ENCODE measurements around the gene RFX8.
"Not testable (repeated sequence)": the region's sequence is repeated elsewhere in the genome, so short reads cannot be mapped to it uniquely, and the experiment has no call there.

Gene RFX8

GRCh38 chr2:101485856-101486255 is 10.9 kb upstream of the RFX8 start:
- no peak for DNase-seq

- no peak for DNase-seq
Observed at GRCh38 chr2:101480764-101481163, 5.9 kb upstream of the RFX8 start.

GRCh38 chr2:101479810-101480209 is 4.9 kb upstream of the RFX8 start:
- DNase-seq = no peak

GRCh38 chr2:101479328-101479727 is 4.4 kb upstream of the RFX8 start:
- no peak for DNase-seq

- DNase-seq = no peak
Observed at GRCh38 chr2:101478181-101479001, 3.5 kb upstream of the RFX8 start.

- no peak for DNase-seq
Observed at GRCh38 chr2:101477556-101477955, 2.6 kb upstream of the RFX8 start.

GRCh38 chr2:101476605-101477208 is 1.8 kb upstream of the RFX8 start:
- DNase-seq = no peak

GRCh38 chr2:101473911-101474701 is 806 bp downstream of the RFX8 start:
- no peak for DNase-seq

GRCh38 chr2:101473591-101473910 is 1.4 kb downstream of the RFX8 start:
- DNase-seq = no peak

- DNase-seq = no peak
Observed at GRCh38 chr2:101469863-101470262, 5.0 kb downstream of the RFX8 start.

GRCh38 chr2:101467306-101467705 is 7.6 kb downstream of the RFX8 start:
- DNase-seq = no peak

GRCh38 chr2:101466426-101466825 is 8.5 kb downstream of the RFX8 start:
- DNase-seq = no peak

- DNase-seq = no peak
Observed at GRCh38 chr2:101464841-101465240, 10.1 kb downstream of the RFX8 start.

- no peak for DNase-seq
Observed at GRCh38 chr2:101463911-101464641, 10.8 kb downstream of the RFX8 start.

GRCh38 chr2:101463421-101463820 is 11.5 kb downstream of the RFX8 start:
- DNase-seq = no peak

GRCh38 chr2:101461381-101461780 is 13.5 kb downstream of the RFX8 start:
- no peak for DNase-seq

- DNase-seq = not testable (repeated sequence)
Observed at GRCh38 chr2:101454408-101454807, 20.5 kb downstream of the RFX8 start.

GRCh38 chr2:101450965-101451364 is 23.9 kb downstream of the RFX8 start:
- DNase-seq = no peak

GRCh38 chr2:101446869-101447268 is 28.0 kb downstream of the RFX8 start:
- DNase-seq = no peak

- DNase-seq = no peak
Observed at GRCh38 chr2:101442667-101443061, 32.2 kb downstream of the RFX8 start.

- no peak for DNase-seq
Observed at GRCh38 chr2:101442042-101442666, 32.8 kb downstream of the RFX8 start.

GRCh38 chr2:101440127-101440738 is 34.7 kb downstream of the RFX8 start:
- no peak for DNase-seq
